GM12878 (cell line): ENCODE data around the gene CCL15. TPM values are rescaled to one million over a fixed set of nuclear protein-coding genes. Genes with fewer than 3 reads are reported as not detected.

Experiments used
- ATAC-seq: fragments of 200-7000 bp; cut with Tn5 transposase; 3 replicates; pipeline ENCODE4 v1.9.1; 2020; ENCODE audit warnings: mild to moderate bottlenecking, moderate library complexity
- BruUV-seq: library from RNA; stranded (reverse); fragments of 400-500 nt; replicated peaks from 2 replicates; lab custom pipeline; 2021; lab: Mats Ljungman, UMichigan
- CTCF ChIA-PET: fragments of 300-600 bp; sonication (Branson Sonifier 250); formaldehyde crosslinking; extraction: SDS; loops from one replicate; lab custom pipeline; 2021; ENCODE audit warnings: inconsistent platforms; lab: Yijun Ruan, JAX
- POLR2A ChIA-PET: fragments of 350-600 bp; formaldehyde crosslinking; extraction: SDS; loops from one replicate; lab custom pipeline; 2021; ENCODE audit warnings: inconsistent platforms; lab: Charles Lee
- RAD21 ChIA-PET: fragments of 300-600 bp; sonication (Branson Sonifier 250); formaldehyde crosslinking; loops from one replicate; lab custom pipeline; 2023; ENCODE audit warnings: antibody characterized with exemption; ENCODE audit not compliant: unreplicated experiment; lab: Charles Lee
- SMC1A ChIA-PET: fragments of 300-600 bp; sonication (Branson Sonifier 250); formaldehyde crosslinking; loops from one replicate; lab custom pipeline; 2023; ENCODE audit not compliant: unreplicated experiment, uncharacterized antibody; lab: Charles Lee
- DNase-seq: peaks from one replicate; pipeline ENCODE4 v3.0.0-alpha.2; 2011; ENCODE audit warnings: low read depth, low spot score
- FAIRE-seq: peaks from 3 replicates; lab custom pipeline; 2011; peaks lifted over from hg19 to GRCh38; lab: Jason Lieb, UNC
- H2AFZ ChIP-seq: 2 replicates; pipeline ENCODE4 v1.6.0; 2011; ENCODE audit warnings: low read depth, low read length, control low read depth; ENCODE audit not compliant: control insufficient read depth
- H3K27ac ChIP-seq: 2 replicates; pipeline ENCODE4 v1.5.1; 2011; ENCODE audit warnings: control low read depth; ENCODE audit not compliant: control insufficient read depth, insufficient read depth
- H3K27me3 ChIP-seq, 2 experiments: replicated peaks in 1 of 2; 2 replicates each; pipeline versions ENCODE4 v1.6.0 to v1.6.1; 2011; ENCODE audit warnings: low read length in 1 of 2; ENCODE audit not compliant: control insufficient read depth in 2 of 2, insufficient read depth in 2 of 2
- H3K36me3 ChIP-seq, 2 experiments: 2 replicates each; pipeline ENCODE4 v1.5.1; 2011; ENCODE audit warnings: low read length in 1 of 2; ENCODE audit not compliant: control insufficient read depth in 2 of 2, insufficient read depth in 2 of 2
- H3K4me1 ChIP-seq: 2 replicates; pipeline ENCODE4 v1.6.1; 2011; ENCODE audit warnings: mild to moderate bottlenecking, low read length, moderate library complexity, mixed read lengths; ENCODE audit not compliant: control insufficient read depth, insufficient read depth
- H3K4me2 ChIP-seq: 2 replicates; pipeline ENCODE4 v1.6.0; 2011; ENCODE audit warnings: control low read depth; ENCODE audit not compliant: control insufficient read depth, insufficient read depth
- H3K4me3 ChIP-seq: fragments of 200-600 bp; sonication (generic); 2 replicates; pipeline ENCODE4 v1.5.1; 2016
- H3K79me2 ChIP-seq: 2 replicates; pipeline ENCODE4 v1.6.0; 2011; ENCODE audit warnings: low read length; ENCODE audit not compliant: control insufficient read depth, insufficient read depth
- H3K9ac ChIP-seq: 2 replicates; pipeline ENCODE4 v1.8.0; 2011; ENCODE audit warnings: low read length, control low read depth, mixed read lengths; ENCODE audit not compliant: control insufficient read depth, insufficient read depth
- H3K9me3 ChIP-seq: replicated peaks from 3 replicates; pipeline ENCODE4 v1.5.1; 2011; ENCODE audit warnings: mild to moderate bottlenecking, low read length; ENCODE audit not compliant: control insufficient read depth, insufficient read depth
- H4K20me1 ChIP-seq: 2 replicates; pipeline ENCODE4 v1.6.0; 2011; ENCODE audit not compliant: control insufficient read depth, insufficient read depth
- BACH1 ChIP-seq: fragments of 450-650 bp; IDR thresholded peaks from 2 replicates; pipeline ENCODE4 v1.6.1; 2017; ENCODE audit warnings: mild to moderate bottlenecking, borderline replicate concordance
- BMI1 ChIP-seq: fragments of 450-650 bp; IDR thresholded peaks from 2 replicates; pipeline ENCODE4 v1.6.1; 2016; ENCODE audit warnings: mild to moderate bottlenecking, moderate library complexity, borderline replicate concordance
- CHD2 ChIP-seq: IDR thresholded peaks from 2 replicates; pipeline ENCODE4 v1.6.1; 2011; ENCODE audit warnings: low read depth, low read length, improper control_type of control experiment, borderline replicate concordance
- CHD4 ChIP-seq: fragments of 200-600 bp; sonication (generic); IDR thresholded peaks from 2 replicates; pipeline ENCODE4 v1.6.1; 2016; ENCODE audit warnings: mild to moderate bottlenecking
- DPF2 ChIP-seq: fragments of 450-650 bp; IDR thresholded peaks from 2 replicates; pipeline ENCODE4 v1.6.1; 2017; ENCODE audit warnings: mild to moderate bottlenecking
- E2F8 ChIP-seq: fragments of 450-650 bp; IDR thresholded peaks from 2 replicates; pipeline ENCODE4 v1.6.1; 2018; ENCODE audit warnings: mild to moderate bottlenecking, low read depth, moderate library complexity; ENCODE audit not compliant: partially characterized antibody
- HSF1 ChIP-seq: fragments of 150-350 bp; IDR thresholded peaks from 2 replicates; pipeline ENCODE4 v1.6.1; 2014; ENCODE audit warnings: mild to moderate bottlenecking, low read depth, low read length
- MXI1 ChIP-seq: fragments of 150-350 bp; IDR thresholded peaks from 2 replicates; pipeline ENCODE4 v1.6.1; 2011; ENCODE audit warnings: low read depth, mild to moderate bottlenecking, inconsistent platforms, low read length, improper control_type of control experiment
- PML ChIP-seq: IDR thresholded peaks from 2 replicates; pipeline ENCODE4 v1.6.1; 2012; ENCODE audit warnings: low read length, inconsistent platforms
- POLR2A ChIP-seq: IDR thresholded peaks from 2 replicates; pipeline ENCODE4 v1.6.1; 2011; ENCODE audit warnings: low read depth, mild to moderate bottlenecking, low read length
- POLR2AphosphoS5 ChIP-seq: IDR thresholded peaks from 2 replicates; pipeline ENCODE4 v1.6.1; 2011; ENCODE audit warnings: mild to moderate bottlenecking, low read length, inconsistent platforms
- SIX5 ChIP-seq: IDR thresholded peaks from 2 replicates; pipeline ENCODE4 v1.6.1; 2011; ENCODE audit warnings: mild to moderate bottlenecking, low read depth, low read length, moderate library complexity; ENCODE audit not compliant: severe bottlenecking
- SRF ChIP-seq, 2 experiments: IDR thresholded peaks; 2 replicates each; pipeline ENCODE4 v1.6.1; 2011; ENCODE audit warnings: low read depth in 2 of 2, low read length in 2 of 2, mild to moderate bottlenecking in 1 of 2, moderate library complexity in 1 of 2
- SUPT20H ChIP-seq: IDR thresholded peaks from 2 replicates; pipeline ENCODE4 v1.6.1; 2011; ENCODE audit warnings: low read depth, mild to moderate bottlenecking, low read length, moderate library complexity, borderline replicate concordance; ENCODE audit not compliant: control insufficient read depth
- TCF3 ChIP-seq: IDR thresholded peaks from 2 replicates; pipeline ENCODE4 v1.6.1; 2012; ENCODE audit warnings: low read depth, mild to moderate bottlenecking, low read length, borderline replicate concordance; ENCODE audit not compliant: insufficient read depth
- ZBED1 ChIP-seq: IDR thresholded peaks from 2 replicates; pipeline ENCODE4 v1.6.1; 2016; ENCODE audit warnings: borderline replicate concordance
- ZNF217 ChIP-seq: fragments of 450-650 bp; IDR thresholded peaks from 2 replicates; pipeline ENCODE4 v1.6.1; 2017; ENCODE audit warnings: antibody characterized with exemption, mild to moderate bottlenecking
- WGBS: methylation state at CpG from one replicate; pipeline ENCODE4 v1.1.6; 2016; ENCODE audit warnings: low lambda C conversion rate; ENCODE audit not compliant: insufficient replicate concordance, insufficient coverage; ENCODE audit errors: missing lambda C conversion rate; 5-methylcytosine and 5-hydroxymethylcytosine counted together
- in situ Hi-C: fragments of 300-500 bp; cut with MboI; formaldehyde crosslinking; loops from 9 replicates; pipeline ENCODE4 v1.14.3; 2018; ENCODE audit warnings: mixed read lengths
- intact Hi-C: fragments of 100-400 bp; cut with micrococcal nuclease; formaldehyde crosslinking; loops from one replicate; pipeline ENCODE4 v1.14.2; 2022; ENCODE audit not compliant: unreplicated experiment
- polyA plus RNA-seq, 11 experiments: library from polyadenylated mRNA; depleted of rRNA in 4 of 11; unstranded in 6 of 11; stranded (reverse) in 5 of 11; fragments of >200 nt; fragmentation: Nextera tagmentation in 4 of 11; fragmentation: Illumina TruSeq in 1 of 11; extraction: Ambion mirVana in 4 of 11; extraction: Trizol in 1 of 11; gene quantifications; 1 replicate in 1 of 11; 2 replicates in 10 of 11; pipeline versions ENCODE4 v1.2.1 to v1.2.3, GENCODE V29; 2011 to 2016; ENCODE audit warnings: inconsistent platforms in 2 of 11, missing spikeins in 2 of 11, low read depth in 1 of 11
- total RNA-seq, 4 experiments: library from RNA; depleted of rRNA in 3 of 4; stranded (reverse); fragments of >200 nt in 3 of 4; fragmentation: Illumina TruSeq in 1 of 4; extraction: Trizol in 1 of 4; gene quantifications; 2 replicates each; pipeline versions ENCODE4 v1.2.1 to v1.2.3, GENCODE V29; 2013 to 2021
- TF ChIP-seq, protein P1 (sequence below): fragments of 450-650 bp; formaldehyde crosslinking; IDR thresholded peaks from 2 replicates; pipeline ENCODE4 v1.5.0; 2022; ENCODE audit warnings: mild to moderate bottlenecking, missing genetic modification characterization

The CCL15 gene
- total and polyA plus RNA-seq, 10 of the 15 experiments (the other 5 are each of a cell fraction or from before 2014, with no cell fraction given), result 0.12 TPM; not detected in 9

GRCh38 chr17:36034127-36034526 is 32.8 kb upstream of the CCL15 start:
- CTCF ChIA-PET, result interaction anchor here (0.6 to 3.1 kb wide), 7 partner anchors 38 to 115 kb away, joined by 3 to 13 read pairs (median 7); no protein-coding TSS in a partner anchor
- FAIRE-seq, result no peak
- intact Hi-C loops, result no loop called here
- no peak for TF ChIP-seq SRF (IDR thresholded peaks at IDR 0.05; ENCODE audit: low read depth in 2 of 2, low read length in 2 of 2)
- TF ChIP-seq, protein P1, sequence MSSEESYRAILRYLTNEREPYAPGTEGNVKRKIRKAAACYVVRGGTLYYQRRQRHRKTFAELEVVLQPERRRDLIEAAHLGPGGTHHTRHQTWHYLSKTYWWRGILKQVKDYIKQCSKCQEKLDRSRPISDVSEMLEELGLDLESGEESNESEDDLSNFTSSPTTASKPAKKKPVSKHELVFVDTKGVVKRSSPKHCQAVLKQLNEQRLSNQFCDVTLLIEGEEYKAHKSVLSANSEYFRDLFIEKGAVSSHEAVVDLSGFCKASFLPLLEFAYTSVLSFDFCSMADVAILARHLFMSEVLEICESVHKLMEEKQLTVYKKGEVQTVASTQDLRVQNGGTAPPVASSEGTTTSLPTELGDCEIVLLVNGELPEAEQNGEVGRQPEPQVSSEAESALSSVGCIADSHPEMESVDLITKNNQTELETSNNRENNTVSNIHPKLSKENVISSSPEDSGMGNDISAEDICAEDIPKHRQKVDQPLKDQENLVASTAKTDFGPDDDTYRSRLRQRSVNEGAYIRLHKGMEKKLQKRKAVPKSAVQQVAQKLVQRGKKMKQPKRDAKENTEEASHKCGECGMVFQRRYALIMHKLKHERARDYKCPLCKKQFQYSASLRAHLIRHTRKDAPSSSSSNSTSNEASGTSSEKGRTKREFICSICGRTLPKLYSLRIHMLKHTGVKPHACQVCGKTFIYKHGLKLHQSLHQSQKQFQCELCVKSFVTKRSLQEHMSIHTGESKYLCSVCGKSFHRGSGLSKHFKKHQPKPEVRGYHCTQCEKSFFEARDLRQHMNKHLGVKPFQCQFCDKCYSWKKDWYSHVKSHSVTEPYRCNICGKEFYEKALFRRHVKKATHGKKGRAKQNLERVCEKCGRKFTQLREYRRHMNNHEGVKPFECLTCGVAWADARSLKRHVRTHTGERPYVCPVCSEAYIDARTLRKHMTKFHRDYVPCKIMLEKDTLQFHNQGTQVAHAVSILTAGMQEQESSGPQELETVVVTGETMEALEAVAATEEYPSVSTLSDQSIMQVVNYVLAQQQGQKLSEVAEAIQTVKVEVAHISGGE, result no peak
- no peak for TF ChIP-seq ZBED1
- no peak for TF ChIP-seq CHD2
- TF ChIP-seq POLR2AphosphoS5, result no peak
- TF ChIP-seq HSF1, result no peak
- TF ChIP-seq TCF3, result no peak
- TF ChIP-seq MXI1, result peak; percentile 52
- TF ChIP-seq POLR2A, result no peak
- no peak for TF ChIP-seq SUPT20H
- peak; percentile 92 for TF ChIP-seq BMI1
- TF ChIP-seq ZNF217, result peak; percentile 67; the same call in 1 of the 2 replicates
- TF ChIP-seq CHD4, result no peak
- TF ChIP-seq BACH1, result peak; percentile 92; the same call in 1 of the 2 replicates
- TF ChIP-seq PML, result no peak
- peak; percentile 99 for TF ChIP-seq DPF2
- TF ChIP-seq SIX5, result no peak
- TF ChIP-seq E2F8, result no peak

More at GRCh38 chr17:36034127-36034526, 32.8 kb upstream of the CCL15 start:
- no peaks in the 10 kb centered on the region for H3K36me3 ChIP-seq
- H4K20me1 ChIP-seq, result no peaks in the 10 kb centered on the region
- H2AFZ ChIP-seq, result no peak overlapping the region
- H3K27me3 ChIP-seq, result no peaks in the 10 kb centered on the region
- ChIA-PET POLR2A (interaction anchor here (1.1 to 1.7 kb wide), 2 partner anchors 11 to 38 kb away, joined by 3 to 4 read pairs; no protein-coding TSS in a partner anchor), RAD21 (interaction anchor here (1.2 to 1.5 kb wide), 3 partner anchors 36 to 65 kb away, joined by 3 to 6 read pairs (median 3); no protein-coding TSS in a partner anchor), SMC1A (interaction anchor here (1.1 to 2.3 kb wide), 6 partner anchors 23 to 115 kb away, joined by 3 to 18 read pairs (median 7); partner anchors contain the start of gene CCL3)
- peaks cover 5% of the 10 kb centered on the region; the same call in 1 of the 2 replicates for H3K4me1 ChIP-seq
- ATAC-seq, result peak; percentile 94
- no peak overlapping the region for H3K27ac ChIP-seq
- H3K79me2 ChIP-seq, result no peaks in the 10 kb centered on the region
- H3K4me2 ChIP-seq, result no peak overlapping the region
- 0% methylated on average over 3 of the region's 3 CpGs for WGBS
- in situ Hi-C loops, result no loop called here
- no peaks in the 10 kb centered on the region; the same call in 2 of the 3 replicates for H3K9me3 ChIP-seq
- peak; percentile 62 for DNase-seq
- H3K4me3 ChIP-seq, result no peak overlapping the region
- no TSS peak for BruUV-seq
- no peak overlapping the region for H3K9ac ChIP-seq
